H1 (cell line): ENCODE data around the gene BBLN. TPM values are rescaled to one million over a fixed set of nuclear protein-coding genes. Genes with fewer than 3 reads are reported as not detected.

Experiments used
- BACH1 ChIP-seq: IDR thresholded peaks from 2 replicates; pipeline ENCODE4 v1.6.1; 2012; ENCODE audit warnings: low read length, improper control_type of control experiment
- BCL11A ChIP-seq, 2 experiments: IDR thresholded peaks; one replicate each; pipeline ENCODE4 v1.6.1; 2011; ENCODE audit warnings: low read depth in 2 of 2, low read length in 2 of 2, mild to moderate bottlenecking in 2 of 2
- CBX8 ChIP-seq: fragments of 300-800, 300-1000 bp; sonication (generic); IDR thresholded peaks from 2 replicates; pipeline ENCODE4 v1.7.1; 2016; ENCODE audit warnings: low read depth, low read length, borderline replicate concordance
- CHD2 ChIP-seq: IDR thresholded peaks from 2 replicates; pipeline ENCODE4 v1.6.1; 2012; ENCODE audit warnings: low read length, improper control_type of control experiment
- HDAC6 ChIP-seq: IDR thresholded peaks from one replicate; pipeline ENCODE4 v1.7.1; 2012; ENCODE audit warnings: low read depth, mild to moderate bottlenecking, inconsistent platforms, low read length, moderate library complexity
- JUN ChIP-seq: IDR thresholded peaks from 2 replicates; pipeline ENCODE4 v1.6.1; 2011; ENCODE audit warnings: low read depth, mild to moderate bottlenecking, improper control_type of control experiment, low read length
- KDM5A ChIP-seq: fragments of 200-600 bp; IDR thresholded peaks from 2 replicates; pipeline ENCODE4 v1.7.1; 2012; ENCODE audit warnings: mild to moderate bottlenecking, low read length, inconsistent platforms, mixed read lengths
- NRF1 ChIP-seq: IDR thresholded peaks from 2 replicates; pipeline ENCODE4 v1.6.1; 2011; ENCODE audit warnings: mild to moderate bottlenecking, low read depth, low read length, improper control_type of control experiment
- POLR2AphosphoS5 ChIP-seq: IDR thresholded peaks from 2 replicates; pipeline ENCODE4 v1.6.1; 2011; ENCODE audit warnings: low read depth, low read length
- RAD21 ChIP-seq, 2 experiments: IDR thresholded peaks in 1 of 2; conservative IDR thresholded peaks in 1 of 2; 2 replicates each; pipeline ENCODE4 v1.6.1; 2011; ENCODE audit warnings: low read depth in 2 of 2, low read length in 2 of 2, improper control_type of control experiment in 1 of 2, inconsistent platforms in 1 of 2, mild to moderate bottlenecking in 1 of 2, moderate library complexity in 1 of 2
- RBBP5 ChIP-seq: IDR thresholded peaks from 2 replicates; pipeline ENCODE4 v1.7.1; 2012; ENCODE audit warnings: low read depth, mild to moderate bottlenecking, inconsistent platforms, low read length, moderate library complexity, borderline replicate concordance
- SAP30 ChIP-seq: fragments of 300-600 bp; sonication (generic); IDR thresholded peaks from 2 replicates; pipeline ENCODE4 v1.7.1; 2012; ENCODE audit warnings: low read length, moderate library complexity, mild to moderate bottlenecking, inconsistent platforms; ENCODE audit not compliant: insufficient read depth, insufficient replicate concordance
- SP2 ChIP-seq: IDR thresholded peaks from 2 replicates; pipeline ENCODE4 v1.6.1; 2012; ENCODE audit warnings: mild to moderate bottlenecking, low read length, inconsistent platforms
- TAF7 ChIP-seq: optimal IDR thresholded peaks from 2 replicates; pipeline ENCODE3; 2011; ENCODE audit warnings: low read depth, mild to moderate bottlenecking, inconsistent platforms, low read length, moderate library complexity, borderline replicate concordance
- TCF12 ChIP-seq: IDR thresholded peaks from 2 replicates; pipeline ENCODE4 v1.6.1; 2011; ENCODE audit warnings: low read depth, mild to moderate bottlenecking, low read length
- polyA plus RNA-seq, 7 experiments: library from polyadenylated mRNA; depleted of rRNA in 3 of 7; stranded (reverse) in 5 of 7; unstranded in 2 of 7; fragments of >200 nt in 5 of 7; fragments of 200-250 nt in 2 of 7; gene quantifications; 1 replicate in 5 of 7; 2 replicates in 1 of 7; 4 replicates in 1 of 7; pipeline versions ENCODE4 v1.2.1 to v1.2.3, GENCODE V29; 2011 to 2013; ENCODE audit warnings: missing spikeins in 2 of 7, mixed read lengths in 2 of 7
- total RNA-seq: library from RNA; stranded (reverse); fragmentation: NEBNext Ultra II Directional; extraction: Animal tissue kit (Norgen Biotek cat#: 25700); gene quantifications from 2 replicates; pipeline ENCODE4 v1.2.1, GENCODE V29; 2021
- TF ChIP-seq, protein P1 (sequence below), 3 experiments: IDR thresholded peaks; 1 replicate in 2 of 3; 2 replicates in 1 of 3; pipeline versions ENCODE4 v1.5.1 to v1.6.1; 2011; ENCODE audit warnings: low read length in 3 of 3, mild to moderate bottlenecking in 3 of 3, inconsistent platforms in 2 of 3, low read depth in 1 of 3, moderate library complexity in 1 of 3; ENCODE audit not compliant: insufficient read depth in 1 of 3; ENCODE audit errors: control extremely low read depth in 1 of 3
- TF ChIP-seq, protein P2 (sequence below): IDR thresholded peaks from 2 replicates; pipeline ENCODE4 v1.6.1; 2011; ENCODE audit warnings: low read length, improper control_type of control experiment

The BBLN gene
- total and polyA plus RNA-seq, 2 of the 8 experiments (the other 6 are each of a cell fraction or from before 2014, with no cell fraction given), result 63.1 to 164 TPM

DNA sequence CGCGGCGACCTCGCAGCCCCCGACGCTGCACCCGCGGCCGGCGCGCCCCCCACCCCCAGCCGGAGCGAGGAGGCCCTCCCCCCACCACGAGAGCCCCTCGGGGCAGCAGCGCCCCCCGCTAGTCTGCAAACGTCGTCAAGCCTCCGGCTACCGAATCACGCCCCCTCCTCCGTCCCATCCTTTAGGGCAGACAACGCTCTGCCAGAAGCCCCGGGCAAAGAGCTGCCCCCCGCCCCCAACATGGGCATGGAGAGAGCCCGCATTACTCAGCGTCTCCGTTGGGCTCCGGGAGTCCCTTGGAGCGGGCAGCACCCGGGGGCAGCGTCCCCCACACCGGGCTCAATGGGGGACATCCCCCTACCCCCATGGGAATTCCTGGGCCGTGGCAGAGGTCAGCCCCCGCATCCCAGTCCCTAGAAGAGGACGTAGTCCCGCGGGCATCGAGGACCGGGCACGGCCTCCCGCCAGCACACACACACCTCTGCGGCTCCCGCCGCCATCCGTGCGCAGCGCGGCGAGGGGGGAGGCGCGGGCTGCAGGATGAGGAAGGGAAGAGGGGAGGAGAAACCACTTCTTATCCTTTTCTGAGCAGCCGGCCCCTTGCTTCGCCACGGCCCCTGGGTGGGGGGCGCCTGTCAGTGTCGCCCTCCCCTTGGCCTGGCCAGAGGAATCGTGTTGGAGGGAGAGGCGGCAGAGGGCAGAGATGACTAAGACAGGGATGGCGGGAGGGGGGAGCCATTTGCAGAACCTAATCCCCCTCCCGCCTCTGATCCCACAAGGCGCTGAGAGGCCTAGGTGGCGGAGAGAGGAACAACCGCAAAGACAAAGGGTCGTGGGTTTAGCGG, 43.9 kb downstream of the BBLN start (continued):
- TF ChIP-seq, protein P1, sequence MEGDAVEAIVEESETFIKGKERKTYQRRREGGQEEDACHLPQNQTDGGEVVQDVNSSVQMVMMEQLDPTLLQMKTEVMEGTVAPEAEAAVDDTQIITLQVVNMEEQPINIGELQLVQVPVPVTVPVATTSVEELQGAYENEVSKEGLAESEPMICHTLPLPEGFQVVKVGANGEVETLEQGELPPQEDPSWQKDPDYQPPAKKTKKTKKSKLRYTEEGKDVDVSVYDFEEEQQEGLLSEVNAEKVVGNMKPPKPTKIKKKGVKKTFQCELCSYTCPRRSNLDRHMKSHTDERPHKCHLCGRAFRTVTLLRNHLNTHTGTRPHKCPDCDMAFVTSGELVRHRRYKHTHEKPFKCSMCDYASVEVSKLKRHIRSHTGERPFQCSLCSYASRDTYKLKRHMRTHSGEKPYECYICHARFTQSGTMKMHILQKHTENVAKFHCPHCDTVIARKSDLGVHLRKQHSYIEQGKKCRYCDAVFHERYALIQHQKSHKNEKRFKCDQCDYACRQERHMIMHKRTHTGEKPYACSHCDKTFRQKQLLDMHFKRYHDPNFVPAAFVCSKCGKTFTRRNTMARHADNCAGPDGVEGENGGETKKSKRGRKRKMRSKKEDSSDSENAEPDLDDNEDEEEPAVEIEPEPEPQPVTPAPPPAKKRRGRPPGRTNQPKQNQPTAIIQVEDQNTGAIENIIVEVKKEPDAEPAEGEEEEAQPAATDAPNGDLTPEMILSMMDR (IDR thresholded peaks at IDR 0.05; ENCODE audit: control extremely low read depth in 1 of 3, insufficient read depth in 1 of 3, low read depth in 1 of 3, low read length in 3 of 3), result peak in 1 of 3 experiments; percentile 3; a peak in 1 of 4 replicates
- TF ChIP-seq BACH1 (no peak), CHD2 (no peak), SP2 (no peak), BCL11A (IDR thresholded peaks at IDR 0.05; ENCODE audit: low read depth in 2 of 2, low read length in 2 of 2) (no peak), POLR2AphosphoS5 (no peak), CBX8 (no peak), RAD21 (IDR thresholded peaks at IDR 0.05 in 1 of 2, conservative IDR thresholded peaks at IDR 0.05 in 1 of 2; ENCODE audit: low read depth in 2 of 2, low read length in 2 of 2) (no peak), HDAC6 (no peak), KDM5A (no peak), SAP30 (no peak), TAF7 (no peak), NRF1 (no peak), JUN (no peak), TCF12 (no peak), RBBP5 (0 out of 2 replicates have a peak, but pooled peaks have one; percentile 46)
- TF ChIP-seq, protein P2, sequence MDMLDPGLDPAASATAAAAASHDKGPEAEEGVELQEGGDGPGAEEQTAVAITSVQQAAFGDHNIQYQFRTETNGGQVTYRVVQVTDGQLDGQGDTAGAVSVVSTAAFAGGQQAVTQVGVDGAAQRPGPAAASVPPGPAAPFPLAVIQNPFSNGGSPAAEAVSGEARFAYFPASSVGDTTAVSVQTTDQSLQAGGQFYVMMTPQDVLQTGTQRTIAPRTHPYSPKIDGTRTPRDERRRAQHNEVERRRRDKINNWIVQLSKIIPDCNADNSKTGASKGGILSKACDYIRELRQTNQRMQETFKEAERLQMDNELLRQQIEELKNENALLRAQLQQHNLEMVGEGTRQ, result no peak
